SJSA1 (cell line): ENCODE data around the gene HDAC6. TPM values are rescaled to one million over a fixed set of nuclear protein-coding genes. Genes with fewer than 3 reads are reported as not detected.
"Not testable (repeated sequence)": the region's sequence is repeated elsewhere in the genome, so short reads cannot be mapped to it uniquely, and the experiment has no call there.

Experiments
- DNase-seq, 2 experiments: peaks; one replicate each; pipeline ENCODE4 v3.0.0-alpha.2; 2015 to 2020; ENCODE audit warnings: low spot score in 2 of 2, low read depth in 1 of 2
- H3K27ac ChIP-seq: fragments of 250-450 bp; sonication (Bioruptor Pico); 2 replicates; pipeline ENCODE4 v1.5.1; 2020; ENCODE audit warnings: mild to moderate bottlenecking, moderate library complexity
- H3K27me3 ChIP-seq: fragments of 250-450 bp; sonication (Bioruptor Pico); replicated peaks from 2 replicates; pipeline ENCODE4 v1.5.1; 2020; ENCODE audit warnings: mild to moderate bottlenecking, moderate library complexity
- H3K36me3 ChIP-seq: fragments of 250-450 bp; sonication (Bioruptor Pico); 2 replicates; pipeline ENCODE4 v1.5.1; 2020; ENCODE audit warnings: mild to moderate bottlenecking
- H3K4me1 ChIP-seq: fragments of 250-450 bp; sonication (Bioruptor Pico); replicated peaks from 2 replicates; pipeline ENCODE4 v1.6.1; 2021; ENCODE audit warnings: mild to moderate bottlenecking
- H3K4me3 ChIP-seq: fragments of 250-450 bp; sonication (Bioruptor Pico); 2 replicates; pipeline ENCODE4 v1.5.1; 2020; ENCODE audit warnings: mild to moderate bottlenecking
- H3K9me3 ChIP-seq: fragments of 250-450 bp; sonication (Bioruptor Pico); replicated peaks from 2 replicates; pipeline ENCODE4 v1.5.1; 2020; ENCODE audit warnings: mild to moderate bottlenecking
- total RNA-seq: library from RNA; depleted of rRNA; stranded (reverse); fragments of >200 nt; shearing (Covaris generic); gene quantifications from 2 replicates; pipeline ENCODE4 v1.2.3, GENCODE V29; 2014

HDAC6 gene
- total RNA-seq, 1 experiment from 2014 or later = 77.7 TPM

GRCh38 chrX:48794911-48795515 lies 6.9 kb upstream of the HDAC6 start:
- H3K36me3 ChIP-seq = no peaks in the 10 kb centered on the region
- DNase-seq = peak; percentile 66 to 79
- H3K27ac ChIP-seq = peak overlapping the region; percentile 47
- H3K4me1 ChIP-seq = peaks cover 19% of the 10 kb centered on the region
- H3K9me3 ChIP-seq = no peaks in the 10 kb centered on the region
- no peaks in the 10 kb centered on the region for H3K27me3 ChIP-seq
- no peak overlapping the region for H3K4me3 ChIP-seq

GRCh38 chrX:48798318-48798717 lies 3.5 kb upstream of the HDAC6 start:
- no peak overlapping the region for H3K27ac ChIP-seq
- DNase-seq = no peak
- H3K9me3 ChIP-seq = no peaks in the 10 kb centered on the region
- H3K4me1 ChIP-seq = peaks cover 23% of the 10 kb centered on the region
- no peaks in the 10 kb centered on the region for H3K27me3 ChIP-seq
- no peaks in the 10 kb centered on the region for H3K36me3 ChIP-seq
- H3K4me3 ChIP-seq = no peak overlapping the region

DNA sequence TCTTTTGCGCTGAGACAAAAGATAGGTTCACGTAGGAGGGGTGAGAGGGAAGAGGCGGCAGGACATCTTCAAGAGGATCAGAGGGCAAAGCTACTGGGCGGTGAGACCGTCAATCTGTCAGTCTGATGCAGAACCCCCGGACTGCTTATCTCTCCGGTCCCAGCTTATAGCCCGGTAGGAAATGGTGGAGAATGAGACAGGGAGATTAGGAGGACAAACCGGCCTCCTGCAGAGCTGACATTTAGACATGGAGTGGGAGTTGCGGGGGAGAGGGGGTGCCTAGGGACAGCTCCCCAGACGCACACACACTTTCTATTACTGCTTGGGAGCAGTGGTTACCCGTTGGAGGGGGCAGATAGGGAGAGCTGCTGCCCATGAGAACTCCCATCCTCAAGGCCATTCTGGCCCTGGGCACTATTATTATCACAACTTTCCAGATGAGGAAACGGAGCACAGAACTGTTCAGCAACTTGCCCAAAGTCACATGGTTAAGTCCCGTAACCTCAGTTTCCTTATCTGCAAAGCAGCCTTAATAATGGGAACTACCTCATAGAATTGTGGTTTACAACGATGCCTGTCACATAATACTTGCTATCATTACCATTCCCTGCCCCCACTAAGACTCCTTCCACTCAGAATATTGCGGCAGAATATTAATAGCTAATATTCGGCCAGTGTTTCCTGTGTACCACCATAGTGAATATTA lies 1.1 kb upstream of the HDAC6 start:
- H3K36me3 ChIP-seq = 0 out of 2 replicates have a peak, but pooled peaks cover 4% of the 10 kb centered on the region

GRCh38 chrX:48802089-48802904 lies 430 bp downstream of the HDAC6 start:
- DNase-seq = peak; percentile 83 to 84
- Histone ChIP-seq H3K9me3 (no peaks in the 10 kb centered on the region), H3K27ac (peak overlapping the region; percentile 94), H3K4me1 (peaks cover 4% of the 10 kb centered on the region; the same call in 1 of the 2 replicates), H3K4me3 (peak overlapping the region; percentile 69), H3K36me3 (0 out of 2 replicates have a peak, but pooled peaks cover 4% of the 10 kb centered on the region), H3K27me3 (no peaks in the 10 kb centered on the region)

More for the DNA sequence above, 1.1 kb upstream of the HDAC6 start:
- peaks cover 8% of the 10 kb centered on the region for H3K4me1 ChIP-seq
- DNase-seq = no peak
- peak overlapping the region; percentile 69 for H3K4me3 ChIP-seq
- H3K27me3 ChIP-seq = no peaks in the 10 kb centered on the region
- no peaks in the 10 kb centered on the region for H3K9me3 ChIP-seq
- peak overlapping the region; percentile 97 for H3K27ac ChIP-seq

DNA sequence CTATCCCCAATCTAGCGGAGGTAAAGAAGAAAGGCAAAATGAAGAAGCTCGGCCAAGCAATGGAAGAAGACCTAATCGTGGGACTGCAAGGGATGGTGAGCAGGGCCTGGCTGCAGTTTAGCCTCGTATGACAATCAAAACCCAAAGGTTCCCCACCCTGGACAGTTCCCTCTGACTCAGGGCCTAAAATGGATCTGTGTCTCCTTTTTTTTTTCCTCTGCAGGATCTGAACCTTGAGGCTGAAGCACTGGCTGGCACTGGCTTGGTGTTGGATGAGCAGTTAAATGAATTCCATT lies 986 bp downstream of the HDAC6 start:
- H3K9me3 ChIP-seq = no peaks in the 10 kb centered on the region
- H3K27ac ChIP-seq = peak overlapping the region; percentile 94; the same call in 1 of the 2 replicates
- no peaks in the 10 kb centered on the region for H3K27me3 ChIP-seq
- peak overlapping the region; percentile 69 for H3K4me3 ChIP-seq
- no peak for DNase-seq
- H3K36me3 ChIP-seq = 0 out of 2 replicates have a peak, but pooled peaks cover 4% of the 10 kb centered on the region
- peaks cover 4% of the 10 kb centered on the region; the same call in 1 of the 2 replicates for H3K4me1 ChIP-seq

GRCh38 chrX:48806081-48806480 lies 4.2 kb downstream of the HDAC6 start:
- Histone ChIP-seq H3K9me3 (no peaks in the 10 kb centered on the region), H3K27ac (no peak overlapping the region), H3K36me3 (0 out of 2 replicates have a peak, but pooled peaks cover 4% of the 10 kb centered on the region), H3K4me1 (no peaks in the 10 kb centered on the region), H3K4me3 (no peak overlapping the region), H3K27me3 (no peaks in the 10 kb centered on the region)
- DNase-seq = no peak

DNA sequence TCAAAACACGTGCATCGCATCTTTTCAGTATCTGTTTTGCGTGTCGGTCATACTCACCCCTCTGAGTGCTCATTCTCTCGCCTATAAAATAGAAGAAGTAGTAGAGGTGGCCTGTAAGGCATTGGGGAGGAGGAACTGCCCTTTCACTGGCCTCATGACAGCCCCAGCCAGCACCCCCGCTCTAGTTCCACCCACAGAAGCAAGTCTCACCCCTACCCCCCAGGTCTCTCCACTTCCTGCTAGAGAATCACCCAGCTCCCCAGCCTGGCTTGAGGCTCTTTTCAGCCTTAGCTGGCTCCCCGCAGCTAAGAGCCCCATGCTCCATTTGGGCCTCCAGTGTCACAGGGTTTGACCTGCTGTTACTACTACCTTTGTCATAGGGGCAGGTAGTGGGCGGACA lies 11.8 kb downstream of the HDAC6 start:
- Histone ChIP-seq H3K4me3 (no peak overlapping the region), H3K27ac (no peak overlapping the region), H3K27me3 (no peaks in the 10 kb centered on the region), H3K9me3 (no peaks in the 10 kb centered on the region), H3K36me3 (no peaks in the 10 kb centered on the region), H3K4me1 (no peaks in the 10 kb centered on the region)
- DNase-seq = no peak

- Histone ChIP-seq H3K9me3 (no peaks in the 10 kb centered on the region), H3K4me3 (no peak overlapping the region)
- DNase-seq = no peak
Measured at GRCh38 chrX:48814722-48815121, 12.9 kb downstream of the HDAC6 start.

DNA sequence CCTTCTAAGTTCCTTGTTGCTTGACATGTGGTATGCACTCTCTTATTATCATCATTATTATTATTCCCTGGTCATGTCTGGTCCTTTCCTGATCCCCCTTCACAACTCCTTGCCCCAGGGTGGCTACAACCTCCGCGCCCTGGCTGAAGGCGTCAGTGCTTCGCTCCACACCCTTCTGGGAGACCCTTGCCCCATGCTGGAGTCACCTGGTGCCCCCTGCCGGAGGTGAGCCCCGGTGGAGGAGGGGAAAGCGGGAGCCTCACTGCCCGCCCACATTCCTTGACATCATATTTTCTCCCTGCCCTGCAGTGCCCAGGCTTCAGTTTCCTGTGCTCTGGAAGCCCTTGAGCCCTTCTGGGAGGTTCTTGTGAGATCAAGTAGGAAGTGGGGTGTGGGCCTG lies 13.4 kb downstream of the HDAC6 start:
- Histone ChIP-seq H3K4me1 (no peaks in the 10 kb centered on the region), H3K9me3 (no peaks in the 10 kb centered on the region), H3K36me3 (no peaks in the 10 kb centered on the region), H3K27me3 (no peaks in the 10 kb centered on the region), H3K27ac (no peak overlapping the region), H3K4me3 (no peak overlapping the region)
- no peak for DNase-seq

More at GRCh38 chrX:48814722-48815121, 12.9 kb downstream of the HDAC6 start:
- Histone ChIP-seq H3K27ac (no peak overlapping the region), H3K36me3 (no peaks in the 10 kb centered on the region), H3K27me3 (no peaks in the 10 kb centered on the region), H3K4me1 (no peaks in the 10 kb centered on the region)

DNA sequence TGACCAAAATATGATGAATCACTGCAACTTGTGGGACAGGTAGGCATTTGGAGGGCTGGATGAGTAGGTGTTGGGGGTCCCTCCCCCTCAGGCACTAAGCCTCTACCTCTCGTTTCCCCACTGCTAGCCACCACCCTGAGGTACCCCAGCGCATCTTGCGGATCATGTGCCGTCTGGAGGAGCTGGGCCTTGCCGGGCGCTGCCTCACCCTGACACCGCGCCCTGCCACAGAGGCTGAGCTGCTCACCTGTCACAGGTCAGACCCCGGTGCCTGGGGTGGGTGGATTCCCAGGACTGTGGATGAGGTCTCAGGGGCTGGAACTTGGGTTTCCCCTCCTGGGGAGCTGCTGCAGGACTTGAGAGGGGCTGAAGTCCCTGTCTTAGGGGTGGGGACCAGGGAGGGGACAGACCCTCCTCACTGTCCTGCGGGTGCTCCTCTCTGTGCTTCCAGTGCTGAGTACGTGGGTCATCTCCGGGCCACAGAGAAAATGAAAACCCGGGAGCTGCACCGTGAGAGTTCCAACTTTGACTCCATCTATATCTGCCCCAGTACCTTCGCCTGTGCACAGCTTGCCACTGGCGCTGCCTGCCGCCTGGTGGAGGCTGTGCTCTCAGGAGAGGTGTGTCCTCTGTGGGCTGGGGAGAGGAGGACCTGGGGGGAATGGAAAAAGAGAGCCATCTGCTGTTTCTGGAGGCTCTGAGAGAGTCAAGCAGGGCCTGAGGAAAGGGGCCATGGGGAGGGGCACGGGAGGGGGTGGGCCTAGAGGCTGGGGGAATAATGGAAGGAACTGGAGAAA lies 14.3 kb downstream of the HDAC6 start:
- H3K27ac ChIP-seq = no peak overlapping the region
- DNase-seq = no peak
- H3K4me3 ChIP-seq = no peak overlapping the region
- H3K4me1 ChIP-seq = no peaks in the 10 kb centered on the region
- no peaks in the 10 kb centered on the region for H3K27me3 ChIP-seq
- H3K36me3 ChIP-seq = no peaks in the 10 kb centered on the region
- H3K9me3 ChIP-seq = no peaks in the 10 kb centered on the region

- no peak overlapping the region for H3K4me3 ChIP-seq
- no peak overlapping the region for H3K27ac ChIP-seq
Measured at GRCh38 chrX:48818098-48818497, 16.2 kb downstream of the HDAC6 start.

GRCh38 chrX:48818866-48819265 lies 17.0 kb downstream of the HDAC6 start:
- Histone ChIP-seq H3K27me3 (no peaks in the 10 kb centered on the region), H3K9me3 (no peaks in the 10 kb centered on the region), H3K4me1 (no peaks in the 10 kb centered on the region), H3K36me3 (peaks cover 5% of the 10 kb centered on the region; the same call in 1 of the 2 replicates), H3K4me3 (no peak overlapping the region), H3K27ac (no peak overlapping the region)
- DNase-seq = no peak

More at GRCh38 chrX:48818098-48818497, 16.2 kb downstream of the HDAC6 start:
- H3K9me3 ChIP-seq = no peaks in the 10 kb centered on the region
- H3K4me1 ChIP-seq = no peaks in the 10 kb centered on the region
- H3K27me3 ChIP-seq = no peaks in the 10 kb centered on the region
- no peak for DNase-seq
- H3K36me3 ChIP-seq = no peaks in the 10 kb centered on the region

- not testable (repeated sequence) for H3K36me3 ChIP-seq, H3K4me3 ChIP-seq, H3K9me3 ChIP-seq, DNase-seq, H3K4me1 ChIP-seq, H3K27me3 ChIP-seq, H3K27ac ChIP-seq
Measured at GRCh38 chrX:48819394-48819793, 17.5 kb downstream of the HDAC6 start.
